Keratinocyte (primary cell): ENCODE results near the gene PRRC2B. TPM values are rescaled to one million over a fixed set of nuclear protein-coding genes. Genes with fewer than 3 reads are reported as not detected.

Source experiments
- DNase-seq: peaks from one replicate; pipeline ENCODE4 v3.0.0-alpha.2; 2011; ENCODE audit warnings: low read depth, missing footprints, low spot score
- FAIRE-seq: peaks from 2 replicates; lab custom pipeline; 2011; peaks lifted over from hg19 to GRCh38; lab: Jason Lieb, UNC
- H2AFZ ChIP-seq: 2 replicates; pipeline ENCODE4 v1.6.0; 2012; ENCODE audit warnings: low read length, control low read depth, inconsistent platforms; ENCODE audit not compliant: control insufficient read depth
- H3K27ac ChIP-seq: 2 replicates; pipeline ENCODE4 v1.5.1; 2011; ENCODE audit warnings: low read length; ENCODE audit not compliant: control insufficient read depth, insufficient read depth
- H3K27me3 ChIP-seq: 3 replicates; pipeline ENCODE4 v1.6.0; 2011; ENCODE audit warnings: low read length; ENCODE audit not compliant: control insufficient read depth, insufficient read depth; ENCODE audit errors: extremely low read depth
- H3K36me3 ChIP-seq, 2 experiments: 2 replicates in 1 of 2; 3 replicates in 1 of 2; pipeline ENCODE4 v1.5.1; 2011; ENCODE audit warnings: low read length in 2 of 2, mild to moderate bottlenecking in 1 of 2; ENCODE audit not compliant: control insufficient read depth in 2 of 2, insufficient read depth in 2 of 2; ENCODE audit errors: extremely low read depth in 1 of 2
- H3K4me1 ChIP-seq: 3 replicates; pipeline ENCODE4 v1.5.1; 2011; ENCODE audit warnings: low read length; ENCODE audit not compliant: control insufficient read depth, insufficient read depth; ENCODE audit errors: extremely low read depth
- H3K4me2 ChIP-seq: 3 replicates; pipeline ENCODE4 v1.6.0; 2011; ENCODE audit warnings: low read depth, low read length; ENCODE audit not compliant: control insufficient read depth, insufficient read depth; ENCODE audit errors: extremely low read depth
- H3K4me3 ChIP-seq, 3 experiments: fragments of 200-600 bp in 1 of 3; sonication (generic) in 1 of 3; 2 replicates in 2 of 3; 3 replicates in 1 of 3; pipeline ENCODE4 v1.5.1; 2011 to 2016; ENCODE audit warnings: low read length in 3 of 3, mild to moderate bottlenecking in 3 of 3, control low read depth in 2 of 3, inconsistent platforms in 1 of 3, low read depth in 1 of 3, mixed read lengths in 1 of 3, mixed run types in 1 of 3, moderate library complexity in 1 of 3; ENCODE audit not compliant: control insufficient read depth in 2 of 3, insufficient read depth in 2 of 3; ENCODE audit errors: extremely low read depth in 1 of 3
- H3K79me2 ChIP-seq: 2 replicates; pipeline ENCODE4 v1.6.0; 2012; ENCODE audit warnings: low read length; ENCODE audit not compliant: control insufficient read depth, insufficient read depth
- H3K9ac ChIP-seq: 3 replicates; pipeline ENCODE4 v1.6.0; 2011; ENCODE audit warnings: low read length; ENCODE audit not compliant: control insufficient read depth, insufficient read depth; ENCODE audit errors: extremely low read depth
- H3K9me1 ChIP-seq: 3 replicates; pipeline ENCODE4 v1.6.0; 2011; ENCODE audit warnings: low read length; ENCODE audit not compliant: control insufficient read depth, insufficient read depth; ENCODE audit errors: extremely low read depth
- H3K9me3 ChIP-seq: 2 replicates; pipeline ENCODE4 v1.5.1; 2012; ENCODE audit warnings: low read depth, low read length; ENCODE audit not compliant: control insufficient read depth
- H4K20me1 ChIP-seq: 3 replicates; pipeline ENCODE4 v1.6.0; 2011; ENCODE audit warnings: low read length; ENCODE audit not compliant: control insufficient read depth, insufficient read depth; ENCODE audit errors: extremely low read depth
- EZH2 ChIP-seq: IDR thresholded peaks from one replicate; pipeline ENCODE4 v1.6.1; 2012; ENCODE audit warnings: inconsistent platforms, mild to moderate bottlenecking, low read length, moderate library complexity
- dilution Hi-C: fragments of 300-500 bp; cut with MboI; formaldehyde crosslinking; loops from one replicate; pipeline ENCODE4 v1.7.0; 2020; ENCODE audit warnings: low sequenced_read_pairs; ENCODE audit not compliant: extremely low pct_ligation_motif_present
- polyA plus RNA-seq, 5 experiments: library from polyadenylated mRNA; depleted of rRNA in 3 of 5; stranded (reverse) in 3 of 5; stranded (forward) in 1 of 5; unstranded in 1 of 5; fragments of >200 nt; gene quantifications; 1 replicate in 1 of 5; 2 replicates in 3 of 5; 3 replicates in 1 of 5; pipeline versions ENCODE4 v1.2.1 to v1.2.3, GENCODE V29; 2011 to 2012; ENCODE audit warnings: missing spikeins in 2 of 5, low read depth in 1 of 5, low replicate concordance in 1 of 5
- TF ChIP-seq, protein P1 (sequence below), 3 experiments: IDR thresholded peaks in 1 of 3; conservative IDR thresholded peaks in 1 of 3; optimal IDR thresholded peaks in 1 of 3; 2 replicates in 2 of 3; 3 replicates in 1 of 3; pipeline versions ENCODE3 to v1.5.1; 2011; ENCODE audit warnings: low read length in 3 of 3, mild to moderate bottlenecking in 3 of 3, moderate library complexity in 2 of 3, control low read depth in 1 of 3, inconsistent platforms in 1 of 3; ENCODE audit not compliant: insufficient read depth in 2 of 3; ENCODE audit errors: extremely low read depth in 1 of 3

The PRRC2B gene
- polyA plus RNA-seq, 1 donor (not counting 4 experiments of a cell fraction or from before 2014, with no cell fraction given) = 20.8 TPM

DNA sequence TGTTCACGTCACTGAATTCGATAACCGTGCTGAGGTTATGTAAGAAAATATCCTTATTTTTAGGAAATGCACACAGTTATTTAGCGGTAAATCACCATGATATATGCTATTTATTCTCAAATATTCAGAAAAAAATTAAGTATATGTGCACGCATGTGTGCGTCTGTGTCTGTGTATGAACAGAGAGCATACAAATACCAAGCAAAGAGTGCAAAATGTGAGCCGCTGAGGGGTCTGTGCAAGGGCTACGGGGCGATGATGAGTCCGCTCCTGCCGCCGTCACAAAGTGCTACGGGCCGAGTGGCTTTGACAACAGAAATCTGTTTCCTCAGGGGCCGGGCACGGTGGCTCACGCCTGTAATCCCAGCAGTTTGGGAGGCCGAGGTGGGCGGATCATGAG is 144.1 kb downstream of the PRRC2B start:
- dilution Hi-C loops = no loop called here
- no peaks in the 10 kb centered on the region for H4K20me1 ChIP-seq
- no peak overlapping the region for H3K4me2 ChIP-seq
- no peak overlapping the region for H2AFZ ChIP-seq
- TF ChIP-seq, protein P1, sequence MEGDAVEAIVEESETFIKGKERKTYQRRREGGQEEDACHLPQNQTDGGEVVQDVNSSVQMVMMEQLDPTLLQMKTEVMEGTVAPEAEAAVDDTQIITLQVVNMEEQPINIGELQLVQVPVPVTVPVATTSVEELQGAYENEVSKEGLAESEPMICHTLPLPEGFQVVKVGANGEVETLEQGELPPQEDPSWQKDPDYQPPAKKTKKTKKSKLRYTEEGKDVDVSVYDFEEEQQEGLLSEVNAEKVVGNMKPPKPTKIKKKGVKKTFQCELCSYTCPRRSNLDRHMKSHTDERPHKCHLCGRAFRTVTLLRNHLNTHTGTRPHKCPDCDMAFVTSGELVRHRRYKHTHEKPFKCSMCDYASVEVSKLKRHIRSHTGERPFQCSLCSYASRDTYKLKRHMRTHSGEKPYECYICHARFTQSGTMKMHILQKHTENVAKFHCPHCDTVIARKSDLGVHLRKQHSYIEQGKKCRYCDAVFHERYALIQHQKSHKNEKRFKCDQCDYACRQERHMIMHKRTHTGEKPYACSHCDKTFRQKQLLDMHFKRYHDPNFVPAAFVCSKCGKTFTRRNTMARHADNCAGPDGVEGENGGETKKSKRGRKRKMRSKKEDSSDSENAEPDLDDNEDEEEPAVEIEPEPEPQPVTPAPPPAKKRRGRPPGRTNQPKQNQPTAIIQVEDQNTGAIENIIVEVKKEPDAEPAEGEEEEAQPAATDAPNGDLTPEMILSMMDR (optimal IDR thresholded peaks at IDR 0.05 in 1 of 3, IDR thresholded peaks at IDR 0.05 in 1 of 3, conservative IDR thresholded peaks at IDR 0.05 in 1 of 3; ENCODE audit: extremely low read depth in 1 of 3, insufficient read depth in 2 of 3, low read length in 3 of 3) = no peak
- no peak for TF ChIP-seq EZH2
- DNase-seq (no peak), FAIRE-seq (no peak)
- no peak overlapping the region for H3K27ac ChIP-seq
- H3K4me1 ChIP-seq = no peaks in the 10 kb centered on the region
- H3K36me3 ChIP-seq = no peaks in the 10 kb centered on the region
- H3K27me3 ChIP-seq = no peaks in the 10 kb centered on the region
- H3K9me1 ChIP-seq = no peaks in the 10 kb centered on the region
- no peak overlapping the region for H3K4me3 ChIP-seq
- H3K9ac ChIP-seq = no peak overlapping the region
- no peaks in the 10 kb centered on the region for H3K79me2 ChIP-seq
- no peaks in the 10 kb centered on the region for H3K9me3 ChIP-seq

GRCh38 chr9:131539223-131539923 is 145.5 kb downstream of the PRRC2B start:
- dilution Hi-C loops = no loop called here
- H3K36me3 ChIP-seq = no peaks in the 10 kb centered on the region
- no peaks in the 10 kb centered on the region for H3K9me1 ChIP-seq
- H3K4me1 ChIP-seq = no peaks in the 10 kb centered on the region
- DNase-seq (no peak), FAIRE-seq (no peak)
- no peaks in the 10 kb centered on the region for H4K20me1 ChIP-seq
- H3K9ac ChIP-seq = no peak overlapping the region
- H3K4me2 ChIP-seq = no peak overlapping the region
- peaks cover 7% of the 10 kb centered on the region for H3K27me3 ChIP-seq
- H3K9me3 ChIP-seq = peaks cover 5% of the 10 kb centered on the region
- no peaks in the 10 kb centered on the region for H3K79me2 ChIP-seq
- no peak overlapping the region for H3K4me3 ChIP-seq
- H2AFZ ChIP-seq = no peak overlapping the region
- TF ChIP-seq, protein P1 (optimal IDR thresholded peaks at IDR 0.05 in 1 of 3, IDR thresholded peaks at IDR 0.05 in 1 of 3, conservative IDR thresholded peaks at IDR 0.05 in 1 of 3; ENCODE audit: extremely low read depth in 1 of 3, insufficient read depth in 2 of 3, low read length in 3 of 3) = no peak
- no peak for TF ChIP-seq EZH2
- no peak overlapping the region for H3K27ac ChIP-seq
